Stimulated activated CD4-positive, alpha-beta T cell treated with anti-CD3 and anti-CD28 coated beads, Interleukin-1b, Interleukin-23, amount 100 ng/mL, for 4 hours (primary cell): ENCODE measurements around the gene HNRNPLL.

ENCODE experiments used
- DNase-seq, 2 donors: peaks; one replicate each; pipeline ENCODE4 v3.0.0-alpha.2; 2020; ENCODE audit warnings: low read depth in 2 of 2

The HNRNPLL gene

DNA sequence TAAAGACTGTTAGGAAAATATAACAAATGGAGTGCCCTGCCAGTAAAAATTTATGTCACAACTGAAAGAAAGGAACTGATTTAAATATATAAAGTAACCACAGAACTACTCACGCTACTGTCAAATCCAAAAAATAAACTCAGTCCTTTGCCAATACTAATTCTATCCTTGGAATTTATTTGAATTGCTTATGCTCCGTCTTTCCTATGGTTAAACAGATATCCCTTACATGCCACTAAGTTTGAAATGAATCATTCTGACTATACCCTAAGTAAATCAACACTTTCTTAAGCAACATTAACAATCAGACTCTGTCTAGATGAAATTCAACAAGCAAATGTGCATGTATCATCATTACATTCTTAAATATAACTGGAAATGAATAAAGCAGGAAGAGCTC is 9.8 kb downstream of the HNRNPLL start:
- DNase-seq: no peak

DNA sequence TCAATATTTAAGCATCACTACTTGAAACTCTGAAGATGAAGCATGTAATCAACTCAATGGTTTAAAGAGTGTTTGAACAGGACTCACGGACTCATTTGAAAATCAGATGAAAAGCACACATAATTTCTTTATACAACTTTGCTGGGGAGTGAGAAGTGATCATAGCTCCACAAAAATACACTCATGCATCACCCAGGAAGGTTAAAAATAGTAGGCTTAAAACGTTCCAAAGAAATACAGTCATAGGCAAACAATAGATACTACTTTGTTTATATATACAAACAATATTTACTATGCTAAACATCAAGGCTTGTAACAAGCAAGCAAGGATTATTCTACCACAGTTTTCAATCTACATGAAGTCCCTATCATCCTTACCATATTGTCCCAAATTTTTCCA is 11.6 kb downstream of the HNRNPLL start:
- DNase-seq: no peak

DNA sequence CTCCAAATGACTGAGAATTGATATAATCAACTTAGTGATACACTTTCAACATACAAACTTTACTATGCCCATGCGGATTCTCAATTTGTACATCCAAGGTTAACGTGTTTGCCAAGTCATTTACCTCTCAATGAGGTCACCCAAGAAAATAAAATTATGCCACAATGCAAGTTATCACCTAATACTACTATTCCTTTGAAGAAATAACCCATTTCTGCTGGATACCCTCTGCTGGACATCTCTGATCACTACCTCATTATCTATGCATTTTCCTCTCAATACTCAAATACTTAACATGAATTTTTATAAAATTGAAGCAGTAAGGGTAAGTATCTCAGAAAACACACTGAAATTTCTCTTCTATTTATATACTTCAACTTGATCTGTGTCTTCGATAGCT is 12.7 kb downstream of the HNRNPLL start:
- DNase-seq: no peak

DNA sequence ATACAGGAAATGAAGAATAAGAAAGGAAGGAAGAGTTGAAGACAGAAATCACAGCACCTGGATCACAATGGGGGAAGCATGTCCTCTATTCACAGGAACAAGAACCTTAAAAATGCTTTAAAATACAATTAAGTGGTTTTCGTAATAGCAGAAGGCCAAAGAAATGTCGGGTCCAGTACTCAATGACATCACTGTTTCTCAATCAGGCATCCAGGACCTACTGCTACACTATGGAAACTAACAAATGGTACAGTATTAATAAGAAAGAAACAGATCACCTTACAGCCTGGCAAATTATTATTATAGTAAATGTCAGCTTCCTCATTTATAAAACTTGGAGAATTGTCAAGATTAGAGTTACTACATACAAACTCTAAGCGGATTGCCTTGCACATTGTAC is 15.8 kb downstream of the HNRNPLL start:
- no peak for DNase-seq

DNA sequence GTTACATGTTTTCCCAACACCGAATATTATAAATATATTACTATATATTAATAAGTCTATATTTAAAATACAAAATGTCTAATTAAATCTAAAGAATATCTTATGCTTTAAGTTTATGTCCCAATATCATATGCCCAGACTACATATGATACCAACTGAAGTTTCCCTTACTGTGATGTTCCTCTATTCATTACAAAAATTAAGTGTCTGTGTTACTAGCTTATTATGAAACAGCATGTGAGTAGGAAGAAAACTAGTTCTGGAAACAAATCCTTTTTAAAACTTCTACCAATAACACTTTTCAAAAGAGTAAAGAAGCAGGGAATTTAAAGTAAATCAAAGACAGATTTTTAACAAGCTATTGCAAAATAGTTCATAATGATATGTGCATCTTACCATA is 17.8 kb downstream of the HNRNPLL start:
- DNase-seq: no peak

DNA sequence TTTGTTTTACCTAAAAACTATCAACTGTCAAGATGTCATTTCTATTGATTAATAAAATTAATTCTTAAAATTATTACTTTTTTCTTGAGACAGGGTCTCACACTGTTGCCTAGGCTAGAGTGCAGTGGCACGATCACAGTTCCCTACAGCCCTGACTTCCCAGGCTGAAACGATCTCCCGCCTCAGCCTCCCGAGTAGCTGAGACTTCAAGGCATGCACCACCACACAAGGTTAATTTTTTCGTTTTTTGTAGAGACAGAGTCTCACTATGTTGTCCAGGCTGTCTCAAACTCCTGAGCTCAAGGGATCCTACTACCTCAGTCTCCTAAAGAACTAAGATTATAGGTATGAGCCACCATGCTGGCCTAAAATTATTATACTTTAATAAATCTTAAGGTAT is 18.7 kb downstream of the HNRNPLL start:
- DNase-seq: no peak

DNA sequence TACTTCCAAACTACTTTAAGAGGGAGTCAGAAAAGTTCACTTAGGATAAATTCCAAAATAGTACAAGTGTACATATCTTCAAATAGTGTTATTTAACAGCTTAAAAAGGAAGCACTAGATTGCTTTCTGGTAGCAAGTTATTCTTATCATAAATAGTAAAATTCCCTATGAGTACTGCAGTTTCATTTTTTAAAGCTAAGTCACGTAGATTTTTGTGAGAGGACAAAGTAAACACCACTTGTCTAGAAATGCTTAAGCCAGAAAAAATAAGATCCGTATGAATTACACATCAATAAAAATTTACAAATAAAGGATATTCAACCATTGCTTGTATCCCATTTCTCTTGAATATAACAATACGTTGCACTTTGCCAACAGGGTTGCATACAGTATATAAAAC is 19.2 kb downstream of the HNRNPLL start:
- no peak for DNase-seq

DNA sequence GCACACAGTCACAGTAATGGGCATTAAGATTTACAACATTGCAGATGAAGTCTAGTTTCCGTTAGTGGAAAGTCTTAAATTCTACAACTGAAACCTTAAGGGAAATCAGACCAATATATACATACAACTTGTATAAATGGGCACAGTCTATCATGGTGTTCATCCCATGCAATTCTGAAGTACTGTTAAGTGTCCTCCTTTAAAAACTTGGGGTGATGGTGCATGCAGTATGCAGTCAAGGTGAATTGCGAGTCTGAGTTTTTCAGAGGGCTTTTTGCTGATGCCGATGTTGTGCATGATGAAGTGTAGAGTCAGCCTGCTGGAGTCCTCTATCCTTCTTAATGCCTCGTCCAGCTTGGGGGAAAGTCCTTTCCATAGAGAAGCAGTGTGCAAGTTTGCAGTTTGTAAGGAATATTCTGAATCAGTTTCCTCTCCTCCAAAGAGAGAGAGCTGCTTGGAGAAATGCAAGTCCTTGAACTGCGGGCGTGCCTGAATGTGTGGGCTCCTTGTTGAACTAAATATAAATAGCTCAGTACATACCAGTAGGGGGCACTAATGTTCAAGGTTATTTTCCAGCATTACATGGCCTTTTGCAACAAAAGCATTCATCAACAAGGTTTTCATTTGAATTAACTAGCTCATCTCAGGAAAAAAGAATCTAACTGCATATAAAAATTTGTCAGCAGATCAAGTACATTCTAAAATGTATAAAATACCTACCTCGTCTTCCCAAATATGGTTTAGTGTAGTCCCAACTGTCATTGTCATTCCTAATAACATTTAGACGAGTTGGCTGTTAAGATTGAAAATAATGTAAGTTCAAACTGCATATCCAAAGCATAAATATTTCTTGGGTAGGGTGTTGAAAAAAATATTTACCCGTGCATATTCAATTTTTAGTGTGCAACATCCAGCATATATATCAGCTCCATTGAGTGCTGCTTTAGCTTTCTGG is 21.3 kb downstream of the HNRNPLL start:
- DNase-seq: peak in 1 of 2 donors; percentile 55

DNA sequence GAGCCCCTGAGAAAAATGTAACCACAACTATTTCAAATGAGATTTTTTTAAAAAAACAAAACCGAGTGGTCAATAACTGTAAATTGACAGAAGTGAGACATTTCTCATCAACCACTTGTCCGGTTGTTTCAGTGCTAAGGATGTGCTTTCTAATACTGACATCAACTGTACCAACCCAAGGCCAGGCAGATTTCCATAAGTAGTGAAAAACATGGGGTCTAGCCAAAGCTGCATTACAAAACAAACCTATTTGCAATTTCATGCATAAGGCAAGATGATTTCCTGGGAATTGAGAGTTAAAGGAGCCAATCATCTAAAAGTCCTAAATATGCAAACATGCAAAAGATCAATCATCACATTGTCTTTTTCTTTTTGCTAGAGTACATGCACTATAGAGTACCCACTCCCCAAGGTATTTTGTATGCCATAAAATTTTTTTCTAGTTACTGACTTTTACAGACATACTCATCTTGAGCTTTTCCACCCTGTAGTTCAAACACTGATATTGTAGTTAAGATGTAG is 22.6 kb downstream of the HNRNPLL start:
- no peak for DNase-seq

DNA sequence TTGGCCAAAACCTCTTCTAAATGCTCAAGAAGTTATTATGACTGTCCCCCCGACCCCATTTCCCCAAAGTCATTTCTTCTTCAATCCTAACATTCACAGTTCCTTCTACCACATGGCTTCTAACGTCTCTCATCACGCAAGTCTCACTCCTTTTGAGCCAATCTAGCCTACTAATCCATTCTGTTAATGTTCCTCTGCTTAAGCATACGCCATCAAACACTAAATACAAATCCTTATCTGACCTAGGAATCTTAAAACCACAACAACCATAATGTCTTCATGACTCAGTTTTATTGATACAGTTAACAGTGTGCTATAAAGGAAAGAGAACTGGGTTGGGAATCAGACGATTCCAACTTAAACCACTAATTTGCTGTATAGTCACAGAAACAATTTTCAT is 23.9 kb downstream of the HNRNPLL start:
- no peak for DNase-seq

DNA sequence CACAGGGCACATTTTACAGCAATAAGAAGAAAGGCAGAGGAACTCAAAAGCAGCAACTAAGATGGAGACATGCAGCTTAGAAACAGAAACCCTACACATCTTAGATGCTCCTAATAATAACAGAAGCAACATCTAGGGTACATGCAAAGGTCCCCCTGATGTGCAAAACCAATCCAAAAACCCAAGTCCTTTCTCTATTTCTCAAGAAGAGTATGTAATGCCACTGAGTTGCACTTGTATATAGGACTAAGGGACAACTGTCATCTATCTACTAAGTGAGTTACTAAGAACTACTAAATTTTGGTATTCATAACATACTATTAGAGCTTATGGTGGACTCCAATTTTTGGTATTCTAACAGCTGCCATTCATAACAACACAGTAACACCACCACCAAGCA is 28.4 kb downstream of the HNRNPLL start:
- DNase-seq: no peak

DNA sequence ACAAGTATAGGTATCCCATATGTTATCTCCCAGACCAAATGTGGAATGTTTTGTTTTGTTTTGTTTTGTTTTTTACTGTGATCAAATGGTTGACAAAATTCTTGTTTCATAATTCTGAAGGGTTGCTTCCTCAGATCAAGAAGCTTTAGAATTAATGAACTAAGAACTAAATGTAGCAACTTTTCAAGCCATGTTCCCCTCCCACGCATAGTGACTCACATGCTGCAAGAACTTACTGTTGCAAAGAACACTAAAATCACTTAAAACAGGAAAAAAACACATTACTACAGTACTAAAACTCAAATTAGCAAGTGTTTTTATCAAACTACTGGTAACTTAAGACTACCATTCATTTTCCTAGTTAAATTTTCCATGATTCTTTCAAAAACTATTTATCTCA is 30.6 kb downstream of the HNRNPLL start:
- peak in 1 of 2 donors; percentile 39 for DNase-seq

DNA sequence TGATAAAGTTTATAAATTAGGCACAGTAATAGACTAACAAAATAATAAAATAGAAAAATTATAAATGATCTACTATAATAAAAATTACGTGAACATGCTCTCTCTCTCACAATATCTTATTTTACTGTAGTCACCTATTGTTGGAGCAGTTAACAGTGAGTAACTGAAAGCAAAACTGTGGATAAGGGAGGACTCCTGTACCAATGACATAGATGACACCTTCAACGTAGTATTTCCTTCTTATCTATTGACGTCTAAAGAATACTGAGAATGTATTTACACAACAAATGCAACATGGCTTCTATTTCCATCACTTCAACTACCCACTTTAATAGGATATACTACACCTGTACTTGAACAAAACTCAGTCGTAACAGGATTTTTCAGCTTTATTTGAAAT is 31.5 kb downstream of the HNRNPLL start:
- no peak for DNase-seq

DNA sequence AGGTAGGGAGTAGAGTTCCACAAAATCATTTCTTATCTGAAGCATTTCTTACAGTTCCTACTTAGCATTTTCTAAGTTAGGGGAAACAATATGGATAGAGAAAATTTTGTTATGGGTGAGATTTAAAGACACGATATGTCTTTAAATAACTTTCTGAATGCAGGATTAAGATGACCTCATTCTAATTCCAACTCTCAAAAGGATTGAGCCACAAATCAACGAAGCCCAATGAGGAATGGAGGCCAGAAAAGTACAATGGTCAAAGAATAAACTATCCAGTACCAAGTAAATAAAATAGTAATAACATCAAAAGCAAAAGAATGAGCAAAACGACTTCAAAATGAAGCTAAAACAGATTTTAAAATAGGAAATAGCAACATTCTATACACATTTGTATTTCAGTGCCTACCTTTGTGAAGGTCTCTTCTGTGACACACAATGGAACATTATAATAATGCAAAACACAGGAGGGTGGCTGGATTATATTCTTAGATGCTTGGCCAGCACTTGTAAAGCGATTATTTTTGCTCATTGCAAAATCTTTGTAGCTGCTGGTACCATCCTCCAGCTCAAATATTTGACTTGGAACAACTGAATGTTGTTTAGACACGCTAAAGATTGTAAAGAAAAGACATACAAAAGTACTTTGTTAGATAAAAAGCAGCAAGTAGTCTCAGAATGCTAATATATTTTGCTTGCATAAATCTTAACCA is 33.8 kb downstream of the HNRNPLL start:
- DNase-seq: no peak

DNA sequence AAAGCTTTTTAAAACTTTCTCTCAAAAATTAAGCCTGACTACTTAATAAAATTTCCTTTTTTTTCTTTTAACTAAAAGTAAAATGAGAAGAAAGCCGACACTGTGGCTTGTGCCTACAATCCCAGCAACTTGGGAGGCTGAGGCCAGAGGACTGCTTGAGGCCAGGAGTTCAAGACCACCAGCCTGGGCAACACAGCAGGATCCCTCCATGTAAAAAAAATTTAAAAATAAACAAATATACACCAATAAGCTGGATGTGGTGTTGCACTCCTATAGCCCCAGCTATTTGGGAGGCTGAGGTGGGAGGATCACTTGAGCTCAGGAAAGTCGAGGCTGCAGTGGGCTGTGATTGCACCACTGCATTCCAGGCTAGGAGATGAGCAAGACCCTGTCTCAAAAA is 37.4 kb downstream of the HNRNPLL start:
- no peak for DNase-seq

DNA sequence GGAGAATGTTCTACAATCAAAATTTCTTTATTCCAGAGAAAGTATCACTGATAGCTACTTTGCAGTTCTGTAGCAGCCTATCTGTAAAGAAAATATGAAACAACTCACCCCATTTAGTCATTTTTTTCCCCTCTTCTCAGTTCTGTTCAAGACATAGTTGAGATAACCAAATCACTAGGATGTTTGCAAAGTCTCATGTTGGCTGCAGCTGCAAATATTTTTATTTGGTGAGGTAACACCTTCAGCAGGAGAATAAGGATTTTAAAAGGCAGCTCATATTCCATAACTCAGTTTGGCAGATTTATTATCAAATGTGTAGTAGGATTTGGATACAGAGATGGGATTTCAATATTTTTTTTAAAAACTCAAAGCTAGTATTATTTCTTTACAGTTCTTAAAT is 41.0 kb downstream of the HNRNPLL start:
- DNase-seq: no peak

DNA sequence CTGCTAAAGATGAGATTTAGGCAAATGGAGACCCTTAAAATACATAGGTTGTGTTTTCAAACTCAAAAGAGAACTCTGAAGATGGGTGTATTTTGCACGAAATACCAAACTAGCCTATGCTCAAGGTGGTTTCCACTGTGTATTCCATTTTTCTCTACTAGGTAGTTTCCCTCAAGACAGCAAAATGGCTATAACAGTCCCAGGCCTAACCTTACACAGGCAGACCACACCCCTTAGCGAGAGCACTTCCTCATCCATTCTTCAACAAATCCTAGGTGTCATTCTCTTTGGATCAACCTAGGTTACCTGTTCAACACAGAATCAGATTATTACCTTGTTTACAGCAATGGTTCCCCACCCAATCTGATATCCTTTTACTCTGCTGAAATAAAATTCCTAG is 42.6 kb downstream of the HNRNPLL start:
- no peak for DNase-seq

DNA sequence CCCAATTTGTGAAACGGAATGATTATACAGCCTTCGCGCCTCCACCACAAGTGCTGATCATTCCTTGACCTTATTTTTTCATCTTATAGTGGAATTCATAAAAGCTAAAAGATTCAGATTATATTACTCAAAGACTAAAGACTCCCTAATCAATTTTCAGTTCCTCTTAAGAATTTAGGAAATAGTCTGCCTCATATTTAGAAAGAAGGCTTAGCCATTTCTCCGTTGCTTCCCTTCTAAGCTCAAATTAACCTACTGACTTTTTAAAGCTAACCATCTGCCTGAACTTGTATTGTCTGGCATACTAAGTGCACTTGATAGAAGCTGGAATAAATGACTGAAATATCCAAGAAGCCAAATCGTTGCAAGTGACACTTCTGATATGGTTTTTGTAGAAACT is 44.7 kb downstream of the HNRNPLL start:
- no peak for DNase-seq

DNA sequence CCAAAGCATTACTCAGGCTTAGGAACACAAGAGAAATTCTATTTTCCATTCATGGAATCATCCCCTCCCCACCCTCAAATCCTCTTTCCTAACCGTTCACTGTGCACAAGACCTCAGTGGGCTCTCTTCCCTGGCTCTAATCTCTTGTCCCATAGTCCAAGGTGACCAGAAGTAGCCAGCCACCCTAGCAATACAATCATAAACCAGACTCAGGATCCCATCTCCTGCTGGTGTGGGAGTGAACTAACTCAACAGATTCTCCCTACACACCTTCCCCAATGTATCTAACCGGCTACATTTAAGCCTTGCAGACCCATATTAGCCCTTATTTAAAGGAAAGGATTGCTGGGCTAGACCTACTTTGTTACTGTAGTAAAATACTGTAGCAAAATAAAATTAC is 45.5 kb downstream of the HNRNPLL start:
- DNase-seq: no peak

DNA sequence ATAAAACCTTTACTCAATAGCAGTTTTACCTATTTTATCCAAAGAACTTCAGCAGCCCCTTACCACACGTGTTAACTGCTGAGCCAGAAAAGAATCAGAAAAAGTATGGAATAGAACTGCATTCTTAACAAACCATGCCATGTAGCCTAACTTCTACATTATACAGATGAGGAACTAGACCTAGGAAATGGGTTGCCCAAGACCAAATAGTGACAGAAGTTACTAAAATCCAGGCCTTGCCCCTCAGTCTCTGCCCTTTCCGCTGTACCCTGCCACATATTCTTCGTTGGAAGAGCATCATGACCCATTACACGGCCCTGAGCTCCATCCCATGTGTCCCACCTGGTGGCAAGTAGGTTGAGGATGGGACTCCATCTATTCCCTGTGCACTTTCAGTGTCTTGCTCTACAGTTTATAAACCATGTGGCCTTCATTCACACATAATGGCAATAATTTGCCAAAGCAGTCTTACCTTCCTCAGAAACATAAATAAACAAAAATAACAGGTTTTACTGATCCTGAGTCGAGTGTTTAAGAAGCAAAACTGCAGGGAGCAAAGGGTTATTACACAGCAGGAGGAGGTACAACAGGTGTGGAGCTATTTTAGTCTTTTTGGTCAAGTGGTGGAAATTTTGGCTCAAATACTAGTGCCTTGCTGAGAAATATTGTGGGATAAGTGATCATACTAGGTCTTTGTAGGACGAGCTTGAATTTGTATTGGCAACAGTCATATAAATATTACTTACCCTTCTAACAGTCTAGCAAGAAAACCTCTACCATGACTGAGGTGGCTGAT is 46.5 kb downstream of the HNRNPLL start:
- no peak for DNase-seq

DNA sequence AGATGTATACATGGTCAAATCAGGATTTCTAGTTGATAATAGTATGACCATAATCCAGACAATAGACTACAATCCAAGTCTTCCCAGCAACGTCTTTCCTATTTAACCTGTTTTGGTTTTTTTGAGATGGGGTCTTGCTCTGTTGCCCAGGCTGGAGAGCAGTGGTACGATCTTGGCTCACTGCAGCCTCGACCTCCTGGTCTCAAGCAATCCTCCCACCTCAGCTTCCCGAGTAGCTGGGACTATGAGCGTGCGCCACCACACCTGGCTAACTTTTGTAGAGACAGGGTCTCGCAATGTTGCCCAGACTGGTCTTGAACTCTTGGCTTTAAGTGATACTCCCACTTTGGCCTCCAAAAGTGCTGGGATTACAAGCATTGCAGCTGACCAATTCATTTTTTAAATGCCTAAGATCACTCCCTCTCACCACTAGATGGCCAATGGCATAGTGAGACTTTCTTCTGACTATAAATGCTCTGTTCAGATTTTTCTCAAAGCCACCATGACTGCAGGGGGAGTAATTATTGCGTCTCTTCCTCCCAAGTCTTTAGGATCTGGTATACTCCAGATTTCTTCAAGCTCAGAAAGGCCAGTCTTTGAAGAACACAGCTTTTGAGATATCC is 47.6 kb downstream of the HNRNPLL start:
- DNase-seq: no peak

DNA sequence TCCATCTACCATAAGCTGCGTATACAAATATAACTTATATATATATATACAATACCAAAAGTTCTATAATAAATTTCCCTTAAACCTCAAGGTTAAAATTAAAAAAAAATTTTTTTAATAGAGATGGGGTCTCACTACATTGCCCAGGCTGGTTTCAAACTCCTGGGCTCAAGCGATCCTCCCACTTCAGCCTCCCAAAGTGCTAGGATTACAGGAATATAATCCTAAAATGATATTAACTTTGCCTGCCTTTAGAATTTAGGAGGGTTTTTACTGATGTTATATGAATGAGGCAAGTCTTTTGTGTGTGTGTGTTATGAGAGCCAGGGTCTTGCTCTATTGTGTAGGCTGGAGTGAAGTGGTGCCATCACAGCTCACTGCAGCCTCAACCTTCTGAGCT is 49.2 kb downstream of the HNRNPLL start:
- DNase-seq: no peak
